ENCODE data around the gene TAF7L.

Gene TAF7L

DNA sequence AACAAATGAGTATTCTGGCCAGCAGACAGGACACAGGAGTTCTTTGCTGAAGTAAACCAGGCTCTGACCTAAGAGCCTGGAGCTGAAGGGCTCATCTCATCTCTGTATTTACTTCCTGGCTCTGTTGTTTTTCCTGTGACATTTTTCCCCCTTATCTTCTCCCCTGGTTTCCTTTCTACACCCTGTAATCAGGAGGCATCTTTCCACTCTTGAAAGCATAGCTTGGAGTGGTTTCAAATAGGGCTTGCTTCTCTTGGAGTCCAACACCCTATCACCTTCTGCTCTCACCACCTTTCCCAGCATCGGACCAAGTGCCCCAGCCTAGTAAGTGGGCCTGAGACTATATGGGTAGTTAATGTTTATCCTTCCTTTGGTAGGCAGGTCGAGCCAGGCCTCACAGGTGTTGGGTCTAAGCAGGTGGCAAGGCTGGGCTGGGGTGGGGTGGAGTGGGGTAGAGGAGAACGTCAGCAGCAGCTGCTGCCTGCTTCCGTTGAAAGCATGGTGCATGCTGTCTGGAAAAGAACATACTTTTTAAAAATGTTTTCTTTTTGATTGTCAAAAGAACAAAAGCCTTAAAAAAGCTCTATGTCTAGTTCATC is 70.4 kb downstream of the TAF7L start:
- H3K9ac ChIP-seq (ENCODE audit: insufficient read length, low read depth): no peak overlapping the region
- H3K4me3 ChIP-seq (ENCODE audit: insufficient read length, low read depth): no peak overlapping the region
- TF ChIP-seq SUZ12 (IDR thresholded peaks at IDR 0.05; ENCODE audit: extremely low read depth, insufficient read depth, insufficient read length) (no peak), YY1 (IDR thresholded peaks at IDR 0.05; ENCODE audit: insufficient read depth, insufficient read length) (no peak), ZNF274 (IDR thresholded peaks at IDR 0.05; ENCODE audit: low read depth, low read length) (no peak)

GRCh38 chrX:101219864-101220346 is 71.2 kb downstream of the TAF7L start:
- TF ChIP-seq YY1 (IDR thresholded peaks at IDR 0.05; ENCODE audit: insufficient read depth, insufficient read length): no peak
- TF ChIP-seq ZNF274 (IDR thresholded peaks at IDR 0.05; ENCODE audit: low read depth, low read length): no peak
- TF ChIP-seq SUZ12 (IDR thresholded peaks at IDR 0.05; ENCODE audit: extremely low read depth, insufficient read depth, insufficient read length): no peak
- H3K9ac ChIP-seq (ENCODE audit: insufficient read length, low read depth): no peak overlapping the region

More for the DNA sequence above, 70.4 kb downstream of the TAF7L start:
- no peak for DNase-seq (ENCODE audit: low read depth, low spot score)
- Histone ChIP-seq H3K9me3 (ENCODE audit: insufficient read depth, low read length) (no peaks in the 10 kb centered on the region), H3K27me3 (ENCODE audit: insufficient read depth, insufficient read length) (no peaks in the 10 kb centered on the region), H3K4me1 (ENCODE audit: insufficient read depth, insufficient read length) (peaks cover 4% of the 10 kb centered on the region), H3K36me3 (ENCODE audit: insufficient read depth, insufficient read length, low read length) (no peaks in the 10 kb centered on the region)

DNA sequence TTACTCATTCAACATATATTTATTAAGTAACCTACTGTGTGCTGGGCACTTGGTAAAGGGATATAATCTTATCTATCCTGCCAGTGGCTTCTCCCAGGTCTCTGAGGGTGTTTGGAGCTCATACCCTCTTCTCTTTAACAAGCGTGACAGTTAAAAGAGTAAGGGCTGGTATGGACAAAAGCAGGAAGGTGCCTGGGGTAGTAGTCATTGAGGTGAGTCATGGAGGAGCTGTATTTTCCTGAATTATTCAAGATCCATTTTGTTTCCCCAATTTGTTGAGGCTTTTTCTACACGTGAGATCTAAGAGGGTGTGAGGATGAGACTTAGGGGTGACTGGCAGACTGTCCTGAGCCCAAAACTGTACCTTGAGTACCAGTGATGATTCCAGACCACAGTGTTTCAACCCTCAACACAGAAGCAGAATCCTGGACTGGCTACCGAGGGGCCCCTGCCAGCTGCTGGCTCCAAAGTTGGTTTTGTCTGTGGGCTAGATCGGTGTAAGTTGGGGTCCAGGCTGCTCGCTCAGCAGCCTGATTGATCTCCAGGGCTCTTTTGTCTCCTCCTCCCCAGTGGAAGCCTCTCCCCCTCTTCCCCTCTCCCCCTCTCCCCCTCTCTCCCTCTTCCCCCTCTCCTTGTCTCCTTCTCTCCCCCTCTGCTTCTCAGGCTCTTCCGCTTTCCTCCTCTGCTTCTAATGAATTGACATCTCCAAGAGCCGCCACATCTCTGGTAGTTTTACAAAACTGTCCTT is 71.8 kb downstream of the TAF7L start, which contains the start of gene DRP2:
TSS of gene DRP2 (plus strand) at position 671 of the 748 bp plus-strand sequence. CDS start 11,862 bp downstream, outside the sequence.
- Histone ChIP-seq H3K4me1 (ENCODE audit: insufficient read depth, insufficient read length) (peaks cover 4% of the 10 kb centered on the region), H3K9ac (ENCODE audit: insufficient read length, low read depth) (no peak within 1 kb of the TSS), H3K4me3 (ENCODE audit: insufficient read length, low read depth) (no peak within 1 kb of the TSS), H3K36me3 (ENCODE audit: insufficient read depth, insufficient read length, low read length) (no peaks in the 10 kb centered on the region), H3K27me3 (ENCODE audit: insufficient read depth, insufficient read length) (no peaks in the 10 kb centered on the region), H3K9me3 (ENCODE audit: insufficient read depth, low read length) (no peaks in the 10 kb centered on the region)
- TF ChIP-seq YY1 (IDR thresholded peaks at IDR 0.05; ENCODE audit: insufficient read depth, insufficient read length) (no peak), ZNF274 (IDR thresholded peaks at IDR 0.05; ENCODE audit: low read depth, low read length) (no peak), SUZ12 (IDR thresholded peaks at IDR 0.05; ENCODE audit: extremely low read depth, insufficient read depth, insufficient read length) (no peak)
- no peak for DNase-seq (ENCODE audit: low read depth, low spot score)

More at GRCh38 chrX:101219864-101220346, 71.2 kb downstream of the TAF7L start:
- no peak overlapping the region for H3K4me3 ChIP-seq (ENCODE audit: insufficient read length, low read depth)
- H3K9me3 ChIP-seq (ENCODE audit: insufficient read depth, low read length): no peaks in the 10 kb centered on the region
- DNase-seq (ENCODE audit: low read depth, low spot score): no peak
- no peaks in the 10 kb centered on the region for H3K36me3 ChIP-seq (ENCODE audit: insufficient read depth, insufficient read length, low read length)
- peaks cover 4% of the 10 kb centered on the region for H3K4me1 ChIP-seq (ENCODE audit: insufficient read depth, insufficient read length)
- H3K27me3 ChIP-seq (ENCODE audit: insufficient read depth, insufficient read length): no peaks in the 10 kb centered on the region
